ENCODE data around the gene PDGFRB.
"Not testable (repeated sequence)": the region's sequence is repeated elsewhere in the genome, so short reads cannot be mapped to it uniquely, and the experiment has no call there.

PDGFRB gene

GRCh38 chr5:150112201-150113046, 43.2 kb downstream of the PDGFRB start:
- DNase-seq = no peak

GRCh38 chr5:150111122-150111521, 44.5 kb downstream of the PDGFRB start:
- no peak for DNase-seq

- no peak for DNase-seq
Observed at GRCh38 chr5:150109921-150110320, 45.7 kb downstream of the PDGFRB start.

GRCh38 chr5:150108711-150109514, 46.7 kb downstream of the PDGFRB start:
- DNase-seq = no peak

- no peak for DNase-seq
Observed at GRCh38 chr5:150107909-150108447, 47.7 kb downstream of the PDGFRB start.

- DNase-seq = no peak
Observed at GRCh38 chr5:150106674-150107426, 48.8 kb downstream of the PDGFRB start.

- DNase-seq = no peak
Observed at GRCh38 chr5:150105928-150106615, 49.6 kb downstream of the PDGFRB start.

GRCh38 chr5:150104550-150104870, 51.1 kb downstream of the PDGFRB start:
- DNase-seq = no peak

GRCh38 chr5:150103678-150104549, 51.7 kb downstream of the PDGFRB start:
- no peak for DNase-seq

- no peak for DNase-seq
Observed at GRCh38 chr5:150101023-150101422, 54.6 kb downstream of the PDGFRB start.

GRCh38 chr5:150097152-150097551, 58.5 kb downstream of the PDGFRB start:
- no peak for DNase-seq

- no peak for DNase-seq
Observed at GRCh38 chr5:150092159-150092787, 63.4 kb downstream of the PDGFRB start.

GRCh38 chr5:150085950-150086715, 69.5 kb downstream of the PDGFRB start, which contains the start of gene CSF1R:
CSF1R (minus strand) TSS chr5:150086554; CDS start chr5:150086427, 127 bp downstream.
- no peak for DNase-seq

- DNase-seq = no peak
Observed at GRCh38 chr5:150085191-150085912, 70.3 kb downstream of the PDGFRB start.

GRCh38 chr5:150084754-150085153, 70.9 kb downstream of the PDGFRB start:
- DNase-seq = not testable (repeated sequence)

- DNase-seq = no peak
Observed at GRCh38 chr5:150082889-150083288, 72.8 kb downstream of the PDGFRB start.

- DNase-seq = no peak
Observed at GRCh38 chr5:150082374-150082773, 73.3 kb downstream of the PDGFRB start.

- DNase-seq = no peak
Observed at GRCh38 chr5:150081541-150082283, 73.9 kb downstream of the PDGFRB start.

Measured in NCI-H748 treated with DMSO at 0.1 percent for 48 hours (cell line).